K562 (cell line): Measurements from ENCODE around the gene OR1D5. TPM values are rescaled to one million over a fixed set of nuclear protein-coding genes. Genes with fewer than 3 reads are reported as not detected.

ENCODE experiments used
- ATAC-seq: fragments of 200-7000 bp; cut with Tn5 transposase; 3 replicates; pipeline ENCODE4 v1.9.1; 2020; ENCODE audit warnings: moderate library complexity
- BruUV-seq: library from RNA; stranded (reverse); fragments of 400-500 nt; replicated peaks from 2 replicates; lab custom pipeline; 2021; lab: Mats Ljungman, UMichigan
- CTCF ChIA-PET: fragments of 300-600 bp; formaldehyde crosslinking; extraction: SDS; loops from one replicate; lab custom pipeline; 2021; ENCODE audit warnings: low intra/inter-chr PET ratio; lab: Yijun Ruan, JAX
- POLR2A ChIA-PET: fragments of 300-600, 350-650 bp; sonication (Branson Sonifier 250); formaldehyde crosslinking; extraction: SDS; loops from one replicate; lab custom pipeline; 2021; ENCODE audit warnings: antibody characterized with exemption, inconsistent platforms; lab: Yijun Ruan, JAX
- DNase-seq, 4 experiments: peaks; one replicate each; pipeline versions ENCODE4 v3.0.0 to v3.0.0-alpha.2; 2011 to 2018; ENCODE audit warnings: low spot score in 3 of 4, mixed read lengths in 3 of 4; ENCODE audit errors: extremely low read depth in 1 of 4
- FAIRE-seq: peaks from 2 replicates; lab custom pipeline; 2011; peaks lifted over from hg19 to GRCh38; lab: Jason Lieb, UNC
- H2AFZ ChIP-seq: 2 replicates; pipeline ENCODE4 v1.6.0; 2011; ENCODE audit warnings: low read depth, low read length, control low read depth, inconsistent platforms
- H3K27ac ChIP-seq: fragments of 200-600 bp; 3 replicates; pipeline ENCODE4 v1.8.0; 2011; ENCODE audit warnings: low read depth, mild to moderate bottlenecking, control low read depth, inconsistent platforms, low read length, moderate library complexity, mixed read lengths; ENCODE audit errors: extremely low read depth
- H3K27me3 ChIP-seq, 2 experiments: fragments of 300-600 bp in 1 of 2; 2 replicates in 1 of 2; 3 replicates in 1 of 2; pipeline versions ENCODE4 v1.6.0 to v1.8.0; 2011; ENCODE audit warnings: inconsistent platforms in 2 of 2, low read length in 2 of 2, mild to moderate bottlenecking in 1 of 2, mixed read lengths in 1 of 2, moderate library complexity in 1 of 2; ENCODE audit not compliant: control insufficient read depth in 2 of 2, insufficient read depth in 2 of 2
- H3K36me3 ChIP-seq: fragments of 300-600 bp; 3 replicates; pipeline ENCODE4 v1.8.0; 2011; ENCODE audit warnings: mild to moderate bottlenecking, low read length, inconsistent platforms; ENCODE audit not compliant: control insufficient read depth, insufficient read depth
- H3K4me1 ChIP-seq, 2 experiments: fragments of 200-600 bp in 1 of 2; replicated peaks in 1 of 2; 2 replicates in 1 of 2; 3 replicates in 1 of 2; pipeline versions ENCODE4 v1.5.1 to v1.8.0; 2011; ENCODE audit warnings: inconsistent platforms in 2 of 2, low read length in 2 of 2, mild to moderate bottlenecking in 1 of 2, mixed read lengths in 1 of 2, moderate library complexity in 1 of 2; ENCODE audit not compliant: control insufficient read depth in 2 of 2, insufficient read depth in 2 of 2
- H3K4me2 ChIP-seq: 2 replicates; pipeline ENCODE4 v1.6.1; 2011; ENCODE audit warnings: low read length, control low read depth, inconsistent platforms, mixed read lengths; ENCODE audit not compliant: insufficient read depth
- H3K4me3 ChIP-seq: fragments of 200-600 bp; sonication (generic), shearing (Covaris generic); 2 replicates; pipeline ENCODE4 v1.5.1; 2016; ENCODE audit warnings: control low read depth, inconsistent platforms
- H3K79me2 ChIP-seq: fragments of 200-600 bp; 3 replicates; pipeline ENCODE4 v1.8.0; 2011; ENCODE audit warnings: low read length, inconsistent platforms; ENCODE audit not compliant: control insufficient read depth, insufficient read depth
- H3K9ac ChIP-seq, 2 experiments: 2 replicates each; pipeline versions ENCODE4 v1.6.0 to v1.6.1; 2011; ENCODE audit warnings: low read depth in 2 of 2, low read length in 2 of 2, control low read depth in 1 of 2, inconsistent platforms in 1 of 2, mild to moderate bottlenecking in 1 of 2, mixed read lengths in 1 of 2; ENCODE audit not compliant: insufficient read depth in 1 of 2
- H3K9me1 ChIP-seq: one replicate; pipeline ENCODE4 v1.6.0; 2011; ENCODE audit warnings: inconsistent platforms, mild to moderate bottlenecking, low read length, moderate library complexity; ENCODE audit not compliant: control insufficient read depth, insufficient read depth
- H3K9me3 ChIP-seq: replicated peaks from 2 replicates; pipeline ENCODE4 v1.5.1; 2011; ENCODE audit warnings: low read depth, low read length, inconsistent platforms; ENCODE audit not compliant: control insufficient read depth, insufficient read depth
- H4K20me1 ChIP-seq: replicated peaks from 2 replicates; pipeline ENCODE4 v1.6.1; 2011; ENCODE audit warnings: low read length, inconsistent platforms, mixed read lengths; ENCODE audit not compliant: control insufficient read depth, insufficient read depth
- ARID3A ChIP-seq: IDR thresholded peaks from 2 replicates; pipeline ENCODE4 v1.6.1; 2012; ENCODE audit warnings: low read depth, low read length, improper control_type of control experiment, borderline replicate concordance
- ARID3B ChIP-seq: fragments of 250-450 bp; sonication (Bioruptor Pico); IDR thresholded peaks from 2 replicates; pipeline ENCODE4 v1.4.0; 2020; ENCODE audit warnings: borderline replicate concordance
- CBX8 ChIP-seq: fragments of 200-600 bp; sonication (generic); IDR thresholded peaks from 2 replicates; pipeline ENCODE4 v1.6.1; 2012; ENCODE audit warnings: borderline replicate concordance, mixed run types, low read depth, mild to moderate bottlenecking, moderate library complexity, mixed read lengths, low read length, control low read depth, inconsistent platforms; ENCODE audit not compliant: poor library complexity, severe bottlenecking; ENCODE audit errors: extremely low read depth
- ELF2 ChIP-seq: fragments of 250-450 bp; sonication (Bioruptor Pico); IDR thresholded peaks from 2 replicates; pipeline ENCODE4 v1.5.0; 2021; ENCODE audit warnings: mild to moderate bottlenecking
- ETS2 ChIP-seq: IDR thresholded peaks from 2 replicates; pipeline ENCODE4 v1.6.1; 2016; ENCODE audit warnings: borderline replicate concordance, missing genetic modification characterization, mild to moderate bottlenecking, moderate library complexity, missing compliant biosample characterization; ENCODE audit not compliant: poor library complexity, severe bottlenecking
- FOS ChIP-seq: IDR thresholded peaks from 3 replicates; pipeline ENCODE4 v1.6.1; 2011; ENCODE audit not compliant: insufficient read length; ENCODE audit errors: extremely low read depth
- MTA1 ChIP-seq: fragments of 450-650 bp; IDR thresholded peaks from 2 replicates; pipeline ENCODE4 v1.6.1; 2017; ENCODE audit warnings: borderline replicate concordance
- NCOA4 ChIP-seq: fragments of 450-650 bp; IDR thresholded peaks from 2 replicates; pipeline ENCODE4 v1.6.1; 2018; ENCODE audit warnings: mild to moderate bottlenecking; ENCODE audit not compliant: partially characterized antibody
- NEUROD1 ChIP-seq: fragments of 150-350 bp; IDR thresholded peaks from 2 replicates; pipeline ENCODE4 v1.6.1; 2014; ENCODE audit warnings: borderline replicate concordance, low read length, low read depth; ENCODE audit not compliant: partially characterized antibody
- PRMT5 ChIP-seq: sonication (generic); formaldehyde crosslinking; IDR thresholded peaks from 2 replicates; pipeline ENCODE4 v1.5.0; 2020; ENCODE audit warnings: missing genetic modification reagents
- RFX1 ChIP-seq: fragments of 450-650 bp; IDR thresholded peaks from 2 replicates; pipeline ENCODE4 v1.6.1; 2016; ENCODE audit warnings: mild to moderate bottlenecking, moderate library complexity
- SRSF9 ChIP-seq: fragments of 200-400 bp; formaldehyde crosslinking; IDR thresholded peaks from 2 replicates; pipeline ENCODE4 v1.6.1; 2017; ENCODE audit warnings: low read depth, low read length, borderline replicate concordance
- TOE1 ChIP-seq, 2 experiments: fragments of 450-650 bp in 1 of 2; sonication (generic) in 1 of 2; formaldehyde crosslinking in 1 of 2; IDR thresholded peaks; 2 replicates each; pipeline versions ENCODE4 v1.7.1 to v1.8.0; 2016 to 2022; ENCODE audit warnings: borderline replicate concordance in 2 of 2, mild to moderate bottlenecking in 2 of 2, antibody characterized with exemption in 1 of 2, inconsistent platforms in 1 of 2, low read depth in 1 of 2, missing genetic modification reagents in 1 of 2, moderate library complexity in 1 of 2
- WHSC1 ChIP-seq: IDR thresholded peaks from one replicate; pipeline ENCODE4 v1.6.1; 2012; ENCODE audit warnings: low read length, control low read depth, inconsistent platforms
- YBX1 ChIP-seq: fragments of 450-650 bp; IDR thresholded peaks from 2 replicates; pipeline ENCODE4 v1.7.1; 2016; ENCODE audit warnings: mild to moderate bottlenecking
- ZNF263 ChIP-seq: sonication (generic); formaldehyde crosslinking; IDR thresholded peaks from 2 replicates; pipeline ENCODE4 v1.8.0; 2022; ENCODE audit warnings: mild to moderate bottlenecking, missing genetic modification reagents, borderline replicate concordance
- ZNF282 ChIP-seq: sonication (generic); formaldehyde crosslinking; IDR thresholded peaks from 2 replicates; pipeline ENCODE4 v1.8.1; 2023; ENCODE audit warnings: missing genetic modification reagents
- ZNF395 ChIP-seq: fragments of 200-800 bp; sonication (Bioruptor generic); IDR thresholded peaks from 2 replicates; pipeline ENCODE4 v1.6.1; 2017; ENCODE audit warnings: missing genetic modification characterization, missing compliant biosample characterization
- WGBS: fragments of 100-300 bp; shearing (Covaris generic); methylation state at CpG from one replicate; pipeline ENCODE4 v1.1.6; 2016; ENCODE audit warnings: low coverage, mixed read lengths; ENCODE audit not compliant: insufficient coverage; ENCODE audit errors: missing lambda C conversion rate; 5-methylcytosine and 5-hydroxymethylcytosine counted together
- in situ Hi-C: fragments of 300-500 bp; cut with MboI; formaldehyde crosslinking; loops from 4 replicates; pipeline ENCODE4 v1.15.0; 2018; ENCODE audit warnings: inconsistent platforms, mixed read lengths
- intact Hi-C: fragments of 100-400 bp; cut with micrococcal nuclease; formaldehyde crosslinking; loops from 2 replicates; pipeline ENCODE4 v1.14.2; 2022
- polyA plus RNA-seq, 8 experiments: library from polyadenylated mRNA; depleted of rRNA in 4 of 8; stranded (reverse) in 5 of 8; unstranded in 3 of 8; fragments of >200 nt; fragmentation: Nextera tagmentation in 2 of 8; fragmentation: Illumina TruSeq in 1 of 8; extraction: Ambion mirVana in 2 of 8; extraction: Trizol in 1 of 8; gene quantifications; 2 replicates each; pipeline versions ENCODE4 v1.2.1 to v1.2.3, GENCODE V29; 2011 to 2014; ENCODE audit warnings: inconsistent platforms in 1 of 8, missing spikeins in 1 of 8
- total RNA-seq, 7 experiments: library from RNA; depleted of rRNA in 6 of 7; stranded (reverse); fragments of >200 nt in 6 of 7; fragmentation: Illumina TruSeq in 2 of 7; extraction: Trizol in 2 of 7; gene quantifications; 2 replicates each; pipeline versions ENCODE4 v1.2.1 to v1.2.3, GENCODE V29; 2011 to 2021; ENCODE audit warnings: low replicate concordance in 1 of 7

OR1D5 gene
- total and polyA plus RNA-seq, 9 of the 15 experiments (the other 6 are each of a cell fraction or from before 2014, with no cell fraction given): not detected

GRCh38 chr17:3036800-3037199 lies 26.6 kb downstream of the OR1D5 start:
- CTCF ChIA-PET: no interaction called here
- Histone ChIP-seq H3K4me1 (no peaks in the 10 kb centered on the region), H3K9me1 (no peaks in the 10 kb centered on the region), H3K27ac (no peak overlapping the region), H3K4me3 (no peak overlapping the region), H4K20me1 (peaks cover 4% of the 10 kb centered on the region; the same call in 1 of the 2 replicates), H3K27me3 (peaks cover 0 to 22% of the 10 kb centered on the region in 2 experiments; a peak in 4 of 5 replicates), H2AFZ (no peak overlapping the region), H3K9me3 (no peaks in the 10 kb centered on the region), H3K79me2 (no peaks in the 10 kb centered on the region), H3K4me2 (no peak overlapping the region), H3K9ac (no peak overlapping the region), H3K36me3 (no peaks in the 10 kb centered on the region)
- 0% methylated on average over 6 of the region's 6 CpGs for WGBS
- intact Hi-C loops: no loop called here
- no TSS peak for BruUV-seq
- FAIRE-seq: no peak
- DNase-seq: no peak
- TF ChIP-seq FOS (no peak), NCOA4 (no peak), YBX1 (no peak), CBX8 (no peak), WHSC1 (no peak), RFX1 (no peak), ZNF395 (CRISPR knock-in tag) (no peak), TOE1 (IDR thresholded peaks at IDR 0.05; ENCODE audit: borderline replicate concordance) (no peak), TOE1 (CRISPR knock-in tag; IDR thresholded peaks at IDR 0.05; ENCODE audit: borderline replicate concordance, low read depth) (no peak), ZNF282 (CRISPR knock-in tag) (no peak), NEUROD1 (no peak), ETS2 (tag) (no peak), SRSF9 (no peak), ARID3B (CRISPR knock-in tag) (no peak), ARID3A (no peak), PRMT5 (CRISPR knock-in tag) (no peak), MTA1 (no peak), ELF2 (no peak), ZNF263 (CRISPR knock-in tag) (no peak)
- POLR2A ChIA-PET: no interaction called here
- no peak for ATAC-seq
- in situ Hi-C loops: no loop called here
